Skeletal muscle satellite cell (primary cell): Measurements from ENCODE around the gene MORF4L1.
"Not testable (repeated sequence)": the region's sequence is repeated elsewhere in the genome, so short reads cannot be mapped to it uniquely, and the experiment has no call there.

Experiments used
- H3K27me3 ChIP-seq: 2 replicates; pipeline ENCODE4 v1.7.0; 2013; ENCODE audit warnings: low read length; ENCODE audit not compliant: control insufficient read depth, insufficient read depth
- H3K36me3 ChIP-seq: 2 replicates; pipeline ENCODE4 v1.7.0; 2013; ENCODE audit warnings: mild to moderate bottlenecking, control low read depth, low read length; ENCODE audit not compliant: insufficient read depth
- H3K4me1 ChIP-seq: 2 replicates; pipeline ENCODE4 v1.7.0; 2013; ENCODE audit warnings: low read length; ENCODE audit not compliant: control insufficient read depth, insufficient read depth
- H3K4me2 ChIP-seq: 2 replicates; pipeline ENCODE4 v1.7.0; 2013; ENCODE audit warnings: mild to moderate bottlenecking, low read length
- H3K4me3 ChIP-seq: 2 replicates; pipeline ENCODE4 v1.7.0; 2013; ENCODE audit warnings: low read length
- H3K9ac ChIP-seq: 2 replicates; pipeline ENCODE4 v1.7.0; 2013; ENCODE audit warnings: mild to moderate bottlenecking, low read depth, low read length, moderate library complexity
- H3K9me3 ChIP-seq: replicated peaks from 2 replicates; pipeline ENCODE4 v1.7.0; 2013; ENCODE audit warnings: mild to moderate bottlenecking, control low read depth, low read length

Gene MORF4L1

DNA sequence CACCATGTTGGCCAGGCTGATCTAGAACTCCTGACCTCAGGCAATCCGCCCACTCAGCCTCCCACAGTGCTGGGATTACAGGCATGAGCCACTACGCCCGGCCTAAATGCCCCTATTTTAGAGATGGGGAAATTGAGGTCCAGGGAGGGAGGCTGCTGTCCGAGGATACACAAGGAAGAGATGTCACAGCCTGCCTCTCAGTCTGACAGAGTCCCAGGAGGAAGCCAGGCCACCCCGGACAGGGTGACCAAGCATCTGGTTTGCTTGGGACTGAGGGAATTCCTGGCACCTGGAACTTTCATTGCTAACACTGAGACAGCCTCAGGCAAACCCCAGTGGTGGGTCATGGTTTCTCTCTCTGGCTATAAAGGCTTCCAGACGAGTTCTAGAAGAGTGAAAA lies 30.8 kb upstream of the MORF4L1 start:
- H3K9me3 ChIP-seq: no peaks in the 10 kb centered on the region
- no peak overlapping the region for H3K9ac ChIP-seq
- H3K4me1 ChIP-seq: peaks cover 9% of the 10 kb centered on the region
- no peaks in the 10 kb centered on the region for H3K27me3 ChIP-seq
- no peak overlapping the region for H3K4me3 ChIP-seq
- H3K4me2 ChIP-seq: no peak overlapping the region
- H3K36me3 ChIP-seq: no peaks in the 10 kb centered on the region

DNA sequence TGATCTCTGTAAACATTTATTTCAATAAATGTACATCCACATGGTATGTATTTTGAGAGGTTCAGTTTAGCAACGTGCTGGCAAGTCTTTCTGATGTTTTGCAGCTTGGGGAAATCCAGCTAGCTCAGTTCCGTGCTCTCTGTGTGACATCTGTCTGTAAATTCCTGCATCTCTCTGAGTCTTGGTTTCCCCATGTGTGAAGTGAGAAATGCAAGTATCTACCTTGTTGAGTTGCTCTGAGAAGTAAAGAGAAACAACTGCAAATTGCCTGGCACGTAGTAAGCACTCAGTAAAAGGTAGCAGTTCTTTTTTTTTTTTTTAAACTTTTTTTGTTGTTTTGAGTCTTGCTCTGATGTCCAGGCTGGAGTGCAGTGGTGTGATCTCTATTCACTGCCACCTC lies 30.2 kb upstream of the MORF4L1 start:
- Histone ChIP-seq H3K36me3 (no peaks in the 10 kb centered on the region), H3K9me3 (no peaks in the 10 kb centered on the region), H3K4me3 (no peak overlapping the region), H3K9ac (no peak overlapping the region), H3K4me1 (peaks cover 9% of the 10 kb centered on the region), H3K4me2 (no peak overlapping the region), H3K27me3 (no peaks in the 10 kb centered on the region)

DNA sequence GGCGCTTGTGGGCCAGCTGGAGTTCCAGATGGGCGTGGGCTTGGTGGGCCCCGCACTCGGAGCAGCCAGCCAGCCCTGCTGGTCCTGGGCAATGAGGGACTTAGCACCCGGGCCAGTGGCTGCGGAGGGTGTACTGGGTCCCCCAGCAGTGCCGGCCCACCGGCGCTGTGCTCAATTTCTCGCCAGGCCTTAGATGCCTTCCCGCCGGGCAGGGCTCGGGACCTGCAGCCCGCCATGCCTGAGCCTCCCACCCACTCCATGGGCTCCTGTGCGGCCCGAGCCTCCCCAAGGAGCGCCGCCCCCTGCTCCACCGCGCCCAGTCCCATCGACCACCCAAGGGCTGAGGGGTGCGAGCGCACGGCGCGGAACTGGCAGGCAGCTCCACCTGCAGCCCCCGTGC lies 25.8 kb upstream of the MORF4L1 start:
- H3K27me3 ChIP-seq, H3K4me3 ChIP-seq, H3K9me3 ChIP-seq, H3K4me2 ChIP-seq, H3K36me3 ChIP-seq, H3K9ac ChIP-seq, H3K4me1 ChIP-seq: not testable (repeated sequence)

DNA sequence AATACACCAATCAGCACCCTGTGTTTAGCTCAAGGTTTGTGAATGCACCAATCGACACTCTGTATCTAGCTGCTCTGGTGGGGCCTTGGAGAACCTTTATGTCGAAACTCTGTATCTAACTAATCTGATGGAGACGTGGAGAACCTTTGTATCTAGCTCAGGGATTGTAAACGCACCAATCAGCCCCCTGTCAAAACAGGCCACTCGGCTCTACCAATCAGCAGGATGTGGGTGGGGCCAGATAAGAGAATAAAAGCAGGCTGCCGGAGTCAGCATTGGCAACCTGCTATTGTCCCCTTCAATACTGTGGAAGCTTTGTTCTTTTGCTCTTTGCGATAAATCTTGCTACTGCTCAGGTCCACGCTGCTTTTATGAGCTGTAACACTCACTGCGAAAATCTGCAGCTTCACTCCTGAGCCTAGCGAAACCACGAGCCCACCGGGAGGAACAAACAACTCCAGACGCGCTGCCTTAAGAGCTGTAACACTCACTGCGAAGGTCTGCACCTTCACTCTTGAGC lies 25.2 kb upstream of the MORF4L1 start:
- not testable (repeated sequence) for H3K36me3 ChIP-seq, H3K4me2 ChIP-seq

DNA sequence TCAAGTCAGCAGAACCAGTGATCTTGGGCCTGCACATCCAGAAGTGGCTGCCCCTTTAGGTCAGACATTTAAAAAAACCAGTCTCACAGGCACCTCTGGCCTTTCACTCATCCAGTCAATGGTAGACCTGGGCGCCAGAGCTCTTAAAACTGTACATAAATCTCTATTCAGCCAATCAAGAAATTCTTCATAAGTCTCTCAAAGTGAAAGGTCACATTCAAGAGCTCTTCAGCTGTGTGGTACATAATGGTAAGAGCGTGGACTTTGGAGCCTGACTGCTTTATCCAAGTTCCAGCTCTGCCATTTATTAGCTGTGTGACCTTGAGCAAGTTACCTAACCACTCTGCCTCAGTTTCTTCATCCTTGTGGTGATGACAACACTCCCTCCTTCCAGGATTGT lies 22.3 kb upstream of the MORF4L1 start:
- H3K9me3 ChIP-seq: no peaks in the 10 kb centered on the region
- H3K9ac ChIP-seq: no peak overlapping the region
- H3K4me2 ChIP-seq: no peak overlapping the region
- no peaks in the 10 kb centered on the region for H3K36me3 ChIP-seq
- no peak overlapping the region for H3K4me3 ChIP-seq
- no peaks in the 10 kb centered on the region for H3K4me1 ChIP-seq
- H3K27me3 ChIP-seq: no peaks in the 10 kb centered on the region

More for the DNA sequence above, 25.2 kb upstream of the MORF4L1 start:
- H3K9ac ChIP-seq, H3K4me3 ChIP-seq, H3K4me1 ChIP-seq, H3K27me3 ChIP-seq, H3K9me3 ChIP-seq: not testable (repeated sequence)

DNA sequence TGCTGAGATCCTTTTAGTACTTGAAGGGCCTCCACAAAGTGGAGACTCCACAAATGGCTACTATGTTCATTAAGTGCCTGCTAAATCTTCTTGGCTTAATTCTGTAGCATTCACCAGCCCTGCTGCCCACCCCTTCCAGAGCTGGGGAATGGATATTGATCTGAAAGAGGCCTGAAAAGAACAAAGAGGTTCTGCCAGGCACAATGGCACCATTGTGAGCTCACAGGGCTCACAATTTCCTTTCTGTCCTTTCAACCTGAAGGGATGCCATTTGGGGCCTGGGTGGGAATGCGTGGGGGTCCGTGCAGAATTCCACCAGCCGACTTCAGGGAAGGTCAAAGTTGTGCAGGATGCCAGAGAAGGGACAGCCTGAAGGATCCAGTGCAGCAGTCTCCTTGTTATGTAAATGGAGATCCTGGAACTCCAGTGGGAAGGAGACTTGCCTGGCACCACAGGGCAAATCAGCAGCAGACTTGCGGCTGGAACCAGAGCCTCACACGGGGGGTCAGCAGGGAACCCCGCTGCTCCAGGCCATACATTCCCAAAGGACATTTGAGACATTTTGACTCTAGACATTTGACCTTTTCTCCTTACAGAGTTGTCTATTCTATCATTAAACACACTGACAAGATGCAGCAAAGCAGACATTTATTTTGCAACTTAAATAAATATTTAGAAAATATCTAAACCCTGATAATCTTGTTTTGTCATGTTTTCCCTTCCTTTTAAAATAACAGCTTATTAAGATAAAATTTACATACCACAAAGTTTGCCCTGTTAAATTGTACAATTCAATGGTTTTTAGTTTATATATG lies 21.5 kb upstream of the MORF4L1 start:
- no peaks in the 10 kb centered on the region for H3K4me1 ChIP-seq
- no peak overlapping the region for H3K4me3 ChIP-seq
- no peaks in the 10 kb centered on the region for H3K36me3 ChIP-seq
- no peaks in the 10 kb centered on the region for H3K27me3 ChIP-seq
- no peak overlapping the region for H3K9ac ChIP-seq
- no peaks in the 10 kb centered on the region for H3K9me3 ChIP-seq
- H3K4me2 ChIP-seq: no peak overlapping the region

DNA sequence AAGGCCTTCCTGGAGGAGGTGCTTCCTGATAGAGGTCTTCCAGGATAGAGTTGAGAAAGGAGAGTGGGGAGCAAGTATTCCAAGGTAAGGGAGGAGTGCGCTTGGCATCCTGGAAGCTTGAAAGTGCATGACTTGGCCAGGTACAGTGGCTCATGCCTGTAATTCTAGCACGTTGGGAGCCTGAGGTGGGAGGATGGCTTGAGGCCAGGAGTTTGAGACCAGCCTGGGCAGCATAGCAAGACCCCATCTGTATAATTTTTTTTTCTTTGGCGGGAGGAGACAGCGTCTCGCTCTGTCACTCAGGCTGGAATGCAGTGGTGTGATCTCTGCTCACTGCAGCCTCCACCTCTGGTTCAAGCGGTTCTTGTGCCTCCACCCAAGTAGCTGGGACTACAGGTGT lies 19.2 kb upstream of the MORF4L1 start:
- Histone ChIP-seq H3K36me3 (no peaks in the 10 kb centered on the region), H3K4me3 (no peak overlapping the region), H3K9ac (no peak overlapping the region), H3K4me2 (no peak overlapping the region), H3K4me1 (no peaks in the 10 kb centered on the region), H3K9me3 (no peaks in the 10 kb centered on the region), H3K27me3 (no peaks in the 10 kb centered on the region)

DNA sequence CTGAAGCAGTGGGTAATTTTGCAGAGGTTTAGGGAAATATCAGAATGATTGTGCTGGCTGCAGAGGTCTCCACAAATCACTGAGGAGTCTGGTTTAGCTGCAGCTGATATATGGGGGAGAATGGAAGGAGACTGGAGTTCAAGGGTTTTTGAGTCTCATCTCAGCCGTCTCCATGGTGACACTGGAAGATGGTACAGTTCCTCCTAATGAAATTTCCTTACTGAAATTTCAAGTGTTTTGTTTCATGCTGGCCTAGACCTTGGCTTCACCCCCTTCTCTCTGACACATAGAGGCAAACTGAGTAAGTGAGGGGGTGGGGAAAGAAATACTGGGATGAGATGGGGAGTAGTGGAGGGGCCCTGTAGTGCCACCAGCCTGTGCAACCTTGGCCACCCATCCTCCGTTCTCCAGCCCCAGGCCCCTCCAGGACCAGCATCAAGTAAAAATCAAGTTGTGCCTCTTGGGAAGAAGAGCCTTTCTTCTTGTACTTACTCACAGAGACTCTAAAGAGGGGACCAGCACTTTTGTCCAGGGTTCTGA lies 17.8 kb upstream of the MORF4L1 start:
- H3K27me3 ChIP-seq: no peaks in the 10 kb centered on the region
- H3K4me2 ChIP-seq: no peak overlapping the region
- H3K9ac ChIP-seq: no peak overlapping the region
- H3K4me3 ChIP-seq: no peak overlapping the region
- H3K9me3 ChIP-seq: no peaks in the 10 kb centered on the region
- H3K36me3 ChIP-seq: no peaks in the 10 kb centered on the region
- peaks cover 6% of the 10 kb centered on the region for H3K4me1 ChIP-seq

DNA sequence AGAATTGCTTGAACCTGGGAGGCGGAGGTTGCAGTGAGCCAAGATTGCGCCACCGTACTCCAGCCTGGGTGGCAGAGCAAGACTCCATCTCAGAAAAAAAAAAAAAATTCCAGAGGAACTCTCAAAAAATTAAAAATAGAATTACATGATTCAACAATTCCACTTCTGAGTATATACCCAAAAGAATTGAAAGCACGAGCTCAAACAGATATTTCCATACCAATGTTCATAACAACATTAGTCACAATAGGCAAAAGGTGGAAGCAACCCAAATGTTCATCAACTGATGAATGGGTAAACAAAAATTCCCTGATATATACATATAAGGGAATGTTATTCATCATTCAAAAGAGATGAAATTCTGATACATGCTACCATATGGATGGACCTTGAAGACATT lies 16.9 kb upstream of the MORF4L1 start:
- Histone ChIP-seq H3K4me3 (no peak overlapping the region), H3K9me3 (no peaks in the 10 kb centered on the region)

DNA sequence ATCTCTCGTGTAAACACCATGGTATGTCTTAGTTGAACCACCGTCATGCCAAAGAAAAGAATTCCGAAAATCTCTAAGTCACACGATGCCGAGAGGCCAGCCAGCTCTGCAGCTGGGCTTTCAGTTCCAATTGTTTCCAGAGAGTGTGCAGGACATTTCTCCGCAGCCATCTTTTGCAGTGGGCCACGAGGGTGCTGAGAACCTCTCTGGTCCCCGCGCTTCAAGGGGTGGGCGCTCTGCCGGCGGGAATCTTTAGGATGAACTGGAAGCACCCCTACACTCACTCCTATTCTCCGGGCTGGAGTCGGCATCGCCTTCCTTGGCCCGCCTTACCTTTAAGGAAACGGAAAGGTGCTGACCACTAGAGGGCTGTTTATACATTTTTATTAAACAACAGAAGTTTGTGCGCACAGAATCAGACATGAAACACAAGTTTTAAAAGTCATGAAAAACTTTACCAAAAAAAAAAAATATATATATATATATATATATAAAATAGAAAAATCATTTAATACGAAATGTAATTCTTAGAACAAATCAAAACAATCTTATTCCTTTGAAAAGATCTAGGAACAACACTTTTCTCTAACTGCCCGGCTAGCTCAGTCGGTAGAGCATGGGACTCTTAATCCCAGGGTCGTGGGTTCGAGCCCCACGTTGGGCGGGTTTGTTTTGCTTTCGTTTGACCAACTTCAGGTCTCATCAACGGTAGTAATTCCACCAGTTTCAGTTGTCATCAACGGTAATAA lies 12.5 kb upstream of the MORF4L1 start:
- Histone ChIP-seq H3K27me3 (no peaks in the 10 kb centered on the region), H3K4me2 (peak overlapping the region; percentile 95), H3K36me3 (no peaks in the 10 kb centered on the region), H3K4me1 (peaks cover 6% of the 10 kb centered on the region), H3K9me3 (no peaks in the 10 kb centered on the region), H3K4me3 (peak overlapping the region; percentile 79), H3K9ac (peak overlapping the region; percentile 88)

More for the DNA sequence above, 16.9 kb upstream of the MORF4L1 start:
- H3K4me2 ChIP-seq: no peak overlapping the region
- no peak overlapping the region for H3K9ac ChIP-seq
- H3K36me3 ChIP-seq: no peaks in the 10 kb centered on the region
- H3K4me1 ChIP-seq: peaks cover 6% of the 10 kb centered on the region
- no peaks in the 10 kb centered on the region for H3K27me3 ChIP-seq

DNA sequence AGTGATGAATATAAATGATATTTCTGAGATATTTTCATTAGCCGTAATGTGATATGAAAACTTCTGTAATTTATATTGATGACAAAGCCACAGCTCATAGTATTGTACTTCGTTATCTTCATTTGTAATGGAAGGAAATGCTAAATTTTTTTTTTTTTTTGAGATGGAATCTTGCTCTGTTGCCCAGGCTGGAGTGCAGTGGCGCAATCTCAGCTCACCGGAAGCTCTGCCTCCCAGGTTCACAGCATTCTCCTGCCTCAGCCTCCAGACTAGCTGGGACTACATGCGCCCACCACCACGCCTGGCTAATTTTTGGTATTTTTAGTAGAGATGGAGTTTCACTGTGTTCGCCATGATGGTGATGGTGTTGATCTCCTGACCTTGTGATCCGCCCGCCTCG lies 7.1 kb upstream of the MORF4L1 start:
- not testable (repeated sequence) for H3K4me1 ChIP-seq, H3K4me3 ChIP-seq, H3K4me2 ChIP-seq, H3K27me3 ChIP-seq, H3K36me3 ChIP-seq, H3K9ac ChIP-seq, H3K9me3 ChIP-seq
